ENCODE results near the gene ZNF76.

The ZNF76 gene

DNA sequence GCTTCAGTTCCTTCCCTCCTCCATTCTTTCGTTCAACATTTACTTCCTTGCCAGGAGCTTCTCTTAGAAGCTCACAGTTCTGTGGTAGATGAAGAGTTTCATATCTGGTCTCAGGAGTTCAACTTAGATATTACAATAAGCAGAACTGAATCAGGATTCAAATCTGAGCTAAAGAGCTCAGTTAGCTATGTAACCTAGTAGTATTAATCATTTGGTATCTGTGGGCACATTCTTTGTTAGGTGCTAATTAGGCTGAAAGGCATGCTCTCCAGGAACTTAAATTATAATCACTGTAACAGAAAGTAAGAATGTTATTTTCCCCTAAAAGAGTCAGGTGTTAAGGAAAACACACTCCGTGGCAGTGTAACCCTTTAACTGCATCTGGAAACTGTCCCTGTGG, 8.4 kb downstream of the ZNF76 start:
- no peak for DNase-seq (ENCODE audit: low spot score)

GRCh38 chr6:35272005-35272404, 12.5 kb downstream of the ZNF76 start:
- DNase-seq (ENCODE audit: low spot score), result no peak

DNA sequence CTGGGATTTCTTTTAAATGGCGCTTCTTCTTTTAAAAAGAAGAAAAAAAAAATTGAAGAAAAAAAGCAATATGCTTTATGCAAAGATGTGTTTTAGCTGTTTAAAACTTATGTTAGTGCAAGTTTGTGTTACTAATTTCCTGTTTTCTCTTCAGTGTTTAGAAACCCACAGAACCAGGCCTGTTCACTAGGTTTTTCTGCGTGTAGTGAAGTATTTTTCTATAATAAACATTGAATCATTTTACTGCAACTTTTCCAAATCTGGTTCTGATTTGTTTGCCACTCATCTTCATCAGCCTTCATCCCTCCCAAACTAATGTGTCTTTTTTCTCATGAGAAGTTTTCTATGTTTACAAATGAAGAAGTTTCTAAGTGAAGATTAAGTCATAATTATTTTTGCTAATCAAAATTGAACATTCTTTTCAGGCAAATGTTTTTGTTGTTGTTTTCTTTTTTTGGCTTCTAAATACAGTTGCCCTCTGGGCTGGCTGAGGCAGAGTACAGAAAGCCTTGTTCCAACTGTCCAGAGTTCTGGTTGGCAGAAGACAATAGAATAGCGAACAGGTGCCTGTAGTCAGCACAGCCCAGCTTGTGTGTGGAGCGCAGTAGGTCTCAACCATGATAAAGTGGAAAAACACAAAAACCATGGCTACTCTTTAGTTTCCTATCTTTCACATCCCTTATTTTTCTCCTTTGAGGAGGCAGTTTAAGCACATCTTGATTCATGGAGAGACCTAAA, 14.5 kb downstream of the ZNF76 start:
- no peak for DNase-seq (ENCODE audit: low spot score)

GRCh38 chr6:35275744-35276260, 16.3 kb downstream of the ZNF76 start:
- no peak for DNase-seq (ENCODE audit: low spot score)

GRCh38 chr6:35278708-35279107, 19.2 kb downstream of the ZNF76 start:
- DNase-seq (ENCODE audit: low spot score), result no peak

DNA sequence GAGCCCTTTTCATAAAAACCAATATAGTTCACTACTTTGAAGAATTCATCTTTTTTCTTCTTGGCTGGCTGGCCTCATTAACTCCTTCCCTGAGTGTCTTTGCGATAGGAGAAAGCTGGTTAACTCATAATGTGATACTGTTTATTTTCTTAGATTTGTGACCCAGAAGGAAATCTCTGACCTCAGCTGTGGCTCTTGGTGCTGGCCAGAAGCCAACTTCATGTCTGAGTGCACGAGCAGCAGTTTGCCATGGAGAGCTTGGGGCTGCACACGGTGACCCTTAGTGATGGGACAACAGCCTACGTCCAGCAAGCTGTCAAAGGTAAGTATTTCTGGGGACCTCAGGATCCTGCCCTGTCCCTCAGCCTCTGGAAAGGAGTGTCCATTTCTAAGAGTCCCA, 21.4 kb downstream of the ZNF76 start:
- no peak for DNase-seq (ENCODE audit: low spot score)

DNA sequence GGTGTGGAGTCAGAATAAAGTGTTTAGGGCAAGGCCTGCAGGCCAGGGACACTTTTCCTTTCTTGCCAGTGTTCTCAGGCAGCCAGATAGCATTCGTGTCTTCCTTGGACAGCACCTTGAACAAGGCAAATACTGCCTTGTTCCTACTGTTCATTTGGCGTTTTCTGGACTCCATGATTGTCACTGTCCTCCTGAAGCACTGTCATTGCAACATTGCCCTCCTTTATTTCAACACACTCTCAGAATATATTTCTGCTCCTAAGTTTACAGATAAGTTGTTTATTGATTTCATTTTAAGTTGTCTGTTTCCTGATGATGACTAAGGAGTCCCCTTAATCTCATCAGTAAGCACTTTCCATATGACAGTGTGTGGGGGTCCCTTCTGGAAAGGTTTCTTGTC, 22.9 kb downstream of the ZNF76 start:
- DNase-seq (ENCODE audit: low spot score), result no peak

DNA sequence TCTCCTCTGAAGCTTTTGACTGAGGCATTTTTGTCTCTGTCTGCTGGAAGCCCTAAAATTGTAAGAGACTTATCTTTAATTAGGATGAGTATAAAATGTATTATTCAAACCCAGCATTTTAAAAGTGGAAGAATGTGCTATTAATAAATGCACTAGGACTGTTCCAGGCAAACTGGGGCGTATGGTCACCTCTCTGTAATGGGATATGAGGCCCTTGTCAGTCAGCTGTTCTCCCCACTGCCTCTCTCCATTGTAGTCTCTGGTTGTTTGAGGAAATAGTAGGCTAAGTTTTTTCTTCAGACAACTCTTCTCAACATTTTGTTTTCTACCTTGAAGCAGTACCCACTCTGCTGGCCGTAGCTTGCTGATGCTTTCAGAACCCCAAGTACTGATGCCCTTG, 23.8 kb downstream of the ZNF76 start:
- no peak for DNase-seq (ENCODE audit: low spot score)

GRCh38 chr6:35287671-35288396, 28.3 kb downstream of the ZNF76 start:
- DNase-seq (ENCODE audit: low spot score), result no peak

DNA sequence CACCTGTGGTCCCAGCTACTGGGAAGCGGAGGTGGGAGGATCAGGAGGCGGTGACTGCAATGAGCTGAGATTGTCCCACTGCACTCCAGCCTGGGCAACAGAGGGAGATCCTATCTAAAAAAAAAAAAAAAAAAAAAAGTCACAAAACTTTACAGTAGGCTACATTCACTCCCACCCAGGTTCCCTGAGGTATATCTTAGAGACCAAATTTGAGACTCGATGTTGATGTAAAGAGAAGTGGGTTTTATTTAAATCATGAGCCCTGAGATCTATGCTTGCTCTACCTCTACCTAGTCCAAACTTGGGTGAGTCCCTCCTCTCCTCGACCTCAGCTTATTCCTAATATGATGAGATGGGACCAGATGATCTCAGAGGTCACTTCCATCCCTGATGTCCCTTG, 29.3 kb downstream of the ZNF76 start:
- DNase-seq (ENCODE audit: low spot score), result no peak

- DNase-seq (ENCODE audit: low spot score), result no peak
These were observed 32.0 kb downstream of the ZNF76 start for GRCh38 chr6:35291491-35291890.

GRCh38 chr6:35292494-35292893, 33.0 kb downstream of the ZNF76 start:
- DNase-seq (ENCODE audit: low spot score), result no peak

DNA sequence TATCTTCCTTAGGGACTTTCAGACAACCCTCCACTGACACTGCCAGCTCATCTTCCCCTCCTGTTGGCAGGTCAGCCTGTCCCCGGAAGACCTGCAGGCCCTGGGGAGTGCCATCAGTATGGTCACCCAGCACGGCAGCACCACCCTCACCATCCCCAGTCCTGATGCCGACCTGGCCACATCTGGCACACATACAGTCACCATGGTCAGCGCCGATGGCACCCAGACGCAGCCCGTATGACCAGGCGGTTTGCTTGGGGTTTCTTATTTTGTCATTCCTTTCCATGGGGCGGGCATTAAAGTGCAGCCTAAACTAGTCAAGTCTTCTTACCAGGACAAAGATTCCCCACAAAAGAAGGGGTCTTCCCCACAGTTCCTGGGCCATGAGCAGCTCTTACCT, 34.1 kb downstream of the ZNF76 start:
- no peak for DNase-seq (ENCODE audit: low spot score)

GRCh38 chr6:35294308-35294945, 34.9 kb downstream of the ZNF76 start:
- peak; percentile 76 for DNase-seq (ENCODE audit: low spot score)

DNA sequence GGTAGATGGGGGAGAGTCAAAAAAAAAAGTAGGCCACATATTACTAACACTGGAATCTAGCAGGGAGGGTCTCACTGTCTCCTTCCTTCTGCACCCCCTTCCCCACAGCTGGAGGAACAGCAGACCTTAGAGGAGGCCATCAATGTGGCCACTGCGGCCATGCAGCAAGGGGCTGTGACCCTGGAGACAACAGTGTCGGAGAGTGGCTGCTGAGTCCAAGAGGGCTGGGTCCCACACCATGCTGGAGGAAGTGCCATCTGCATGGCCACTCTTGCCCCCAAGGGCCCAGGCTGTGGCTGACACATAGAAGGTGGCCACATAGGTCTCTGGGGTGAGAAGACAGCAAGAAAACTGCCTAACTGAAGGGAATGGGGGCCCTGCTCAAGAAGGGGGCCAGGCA, 35.5 kb downstream of the ZNF76 start:
- no peak for DNase-seq (ENCODE audit: low spot score)

GRCh38 chr6:35295521-35296315, 36.2 kb downstream of the ZNF76 start:
- no peak for DNase-seq (ENCODE audit: low spot score)

- no peak for DNase-seq (ENCODE audit: low spot score)
These were observed 37.5 kb downstream of the ZNF76 start for GRCh38 chr6:35296931-35297600.

DNA sequence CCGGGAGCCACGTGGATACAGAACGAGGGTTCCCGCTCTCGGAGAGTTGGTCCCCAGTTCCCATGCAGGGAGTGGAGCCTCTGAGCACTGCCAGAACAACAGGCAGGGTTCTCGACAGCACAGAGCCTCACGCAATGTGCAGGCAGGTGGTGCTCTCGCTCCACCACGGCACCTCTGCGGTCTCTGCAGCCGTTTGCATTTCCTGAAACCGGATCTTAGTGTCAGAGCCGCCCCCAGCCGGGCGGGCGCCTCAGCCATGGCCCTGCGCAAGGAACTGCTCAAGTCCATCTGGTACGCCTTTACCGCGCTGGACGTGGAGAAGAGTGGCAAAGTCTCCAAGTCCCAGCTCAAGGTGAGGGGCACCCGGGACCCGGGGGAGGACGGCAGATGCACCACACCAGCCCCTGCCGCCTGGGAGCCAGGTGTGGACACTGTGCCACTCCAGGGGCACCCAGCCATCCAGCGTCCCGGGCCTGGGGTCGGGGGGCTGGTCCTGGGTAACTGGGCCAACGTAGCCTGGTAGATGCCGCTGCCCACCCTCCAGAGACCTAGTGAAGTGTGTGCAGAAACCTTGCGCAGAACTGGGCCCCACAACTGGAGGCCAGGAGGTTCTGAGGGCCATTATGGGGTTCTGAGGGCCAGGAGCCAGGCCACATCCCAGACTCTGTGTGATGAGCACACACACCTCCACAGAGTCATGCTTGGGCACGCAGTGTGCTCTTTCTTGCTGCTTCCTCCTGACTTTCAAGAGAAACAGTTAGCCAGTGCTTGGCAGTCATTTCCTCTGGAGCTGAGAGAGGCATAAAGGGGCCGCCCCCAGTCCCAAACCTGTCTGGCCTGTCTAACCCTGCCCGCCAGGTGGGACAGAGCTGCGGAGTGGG, 38.3 kb downstream of the ZNF76 start, which contains the start of gene DEF6:
Gene DEF6 (plus strand): TSS at position 218 of the 881 bp plus-strand sequence. CDS start 39 bp downstream, at position 257.
- DNase-seq (ENCODE audit: low spot score), result peak; percentile 64

DNA sequence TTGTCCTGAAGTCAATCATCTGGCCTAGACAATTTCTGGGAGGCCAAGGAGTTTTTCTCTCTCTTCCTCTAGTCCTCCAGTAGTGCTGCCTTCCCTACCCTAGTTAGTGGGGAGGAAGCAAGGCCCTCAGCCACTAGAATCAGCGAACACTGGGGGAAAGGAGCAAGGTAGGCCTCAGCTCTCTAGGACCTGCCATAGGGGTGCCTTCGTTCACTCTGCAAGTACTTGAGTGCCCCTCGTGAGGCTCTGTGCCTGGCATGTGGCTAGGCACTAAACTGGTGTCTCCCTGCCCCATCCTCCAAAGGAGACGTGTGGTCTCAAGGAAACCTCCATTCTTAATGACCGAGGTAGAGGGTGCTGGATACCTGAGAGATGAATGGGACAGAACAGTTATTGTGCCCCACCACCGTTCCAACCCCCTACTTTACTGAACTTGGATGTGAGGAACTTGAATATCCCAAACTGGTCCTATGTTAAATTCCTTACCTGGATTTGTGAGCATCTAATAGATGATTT, 39.1 kb downstream of the ZNF76 start:
- DNase-seq (ENCODE audit: low spot score), result no peak

- DNase-seq (ENCODE audit: low spot score), result no peak
These were observed 40.1 kb downstream of the ZNF76 start for GRCh38 chr6:35299674-35300073.
